NT2/D1 (cell line): ENCODE measurements around the gene CCSER1.

ENCODE experiments used
- YY1 ChIP-seq: IDR thresholded peaks from 2 replicates; pipeline ENCODE4 v1.6.1; 2011; ENCODE audit not compliant: insufficient read length, insufficient read depth
- ZNF274 ChIP-seq: IDR thresholded peaks from 2 replicates; pipeline ENCODE4 v1.6.1; 2011; ENCODE audit warnings: mild to moderate bottlenecking, low read depth, low read length

GRCh38 chr4:91497892-91498291 lies 1370.7 kb downstream of the CCSER1 start:
- no peak for TF ChIP-seq ZNF274
- TF ChIP-seq YY1 = no peak
